ENCODE data around the gene MRE11.
A peak's percentile ranks its signal among the peaks of the same experiment; 100 is the strongest.
"Not testable (repeated sequence)": the region's sequence is repeated elsewhere in the genome, so short reads cannot be mapped to it uniquely, and the experiment has no call there.

The MRE11 gene

GRCh38 chr11:94493281-94494125, at the start of gene MRE11, which contains the start of gene ANKRD49:
TSS of gene MRE11 (minus strand) at chr11:94493844. CDS start at chr11:94492801, 1,043 bp downstream.
TSS of gene ANKRD49 (plus strand) at chr11:94493984. CDS start at chr11:94496694, 2,710 bp downstream.
- peak; percentile 92 to 98 for DNase-seq

GRCh38 chr11:94539420-94539819, 45.8 kb upstream of the MRE11 start:
- no peak for DNase-seq

GRCh38 chr11:94537031-94537600, 43.5 kb upstream of the MRE11 start:
- DNase-seq = no peak

GRCh38 chr11:94536386-94536785, 42.7 kb upstream of the MRE11 start:
- no peak for DNase-seq

GRCh38 chr11:94533696-94534630, 40.3 kb upstream of the MRE11 start:
- no peak for DNase-seq

GRCh38 chr11:94533206-94533605, 39.6 kb upstream of the MRE11 start:
- no peak for DNase-seq

- no peak for DNase-seq
These were observed 38.6 kb upstream of the MRE11 start for GRCh38 chr11:94532211-94532610.

- DNase-seq = no peak
These were observed 34.9 kb upstream of the MRE11 start for GRCh38 chr11:94528551-94528950.

GRCh38 chr11:94526645-94527438, 33.2 kb upstream of the MRE11 start:
- no peak for DNase-seq

- no peak for DNase-seq
These were observed 32.1 kb upstream of the MRE11 start for GRCh38 chr11:94525546-94526324.

- DNase-seq = no peak
These were observed 30.7 kb upstream of the MRE11 start for GRCh38 chr11:94524341-94524740.

- no peak for DNase-seq
These were observed 28.0 kb upstream of the MRE11 start for GRCh38 chr11:94521684-94522083.

GRCh38 chr11:94519478-94520084, 25.9 kb upstream of the MRE11 start:
- DNase-seq = peak in 1 of 2 experiments; percentile 17

- no peak for DNase-seq
These were observed 24.7 kb upstream of the MRE11 start for GRCh38 chr11:94518300-94518699.

- DNase-seq = no peak
These were observed 23.1 kb upstream of the MRE11 start for GRCh38 chr11:94516725-94517124.

GRCh38 chr11:94515398-94515797, 21.8 kb upstream of the MRE11 start:
- no peak for DNase-seq

GRCh38 chr11:94513091-94513490, 19.4 kb upstream of the MRE11 start:
- DNase-seq = no peak

- DNase-seq = peak in 1 of 2 experiments; percentile 6
These were observed 18.5 kb upstream of the MRE11 start, which contains the start of gene C11orf97 for GRCh38 chr11:94511932-94512781. TSS of gene C11orf97 (plus strand) at chr11:94512461. CDS start at chr11:94512529, 68 bp downstream.

- no peak for DNase-seq
These were observed 13.8 kb upstream of the MRE11 start for GRCh38 chr11:94507485-94507884.

GRCh38 chr11:94506513-94506912, 12.9 kb upstream of the MRE11 start:
- DNase-seq = not testable (repeated sequence)

Data from cerebellar nuclear complex (tissue), 1 donor.